Measurements from ENCODE around the gene SSPN.

- TF ChIP-seq ZNF331 (CRISPR knock-in tag; IDR thresholded peaks at IDR 0.05; ENCODE audit: low read depth) = no peak
- TF ChIP-seq CTCF (conservative IDR thresholded peaks at IDR 0.05; ENCODE audit: low read depth in 2 of 2) = no peak
- TF ChIP-seq POLR2AphosphoS5 (IDR thresholded peaks at IDR 0.05; ENCODE audit: low read depth) = no peak
- TF ChIP-seq NANOG (IDR thresholded peaks at IDR 0.05; ENCODE audit: borderline replicate concordance) = no peak
- TF ChIP-seq EZH2 (IDR thresholded peaks at IDR 0.05; ENCODE audit: low read depth, unreplicated experiment) = no peak
- no peak for TF ChIP-seq CREB1 (CRISPR knock-in tag; IDR thresholded peaks at IDR 0.05; ENCODE audit: low read depth)
- TF ChIP-seq REST (IDR thresholded peaks at IDR 0.05; ENCODE audit: unreplicated experiment) = no peak
- no peak for TF ChIP-seq ETS1 (IDR thresholded peaks at IDR 0.05)
- TF ChIP-seq JUNB (IDR thresholded peaks at IDR 0.05; ENCODE audit: unreplicated experiment) = no peak
- no peak for TF ChIP-seq EZH2phosphoT487 (IDR thresholded peaks at IDR 0.05; ENCODE audit: unreplicated experiment)
- TF ChIP-seq ZNF462 (CRISPR knock-in tag; IDR thresholded peaks at IDR 0.05) = no peak
- no peak for TF ChIP-seq STAT1 (IDR thresholded peaks at IDR 0.05; ENCODE audit: unreplicated experiment)
These were observed 99.6 kb downstream of the SSPN start for GRCh38 chr12:26295001-26295400.
